22Rv1 (cell line): Measurements from ENCODE around the gene POLR3A.

Experiments used
- ZFX ChIP-seq: fragments of 450-650 bp; IDR thresholded peaks from 2 replicates; pipeline ENCODE4 v1.6.1; 2017; ENCODE audit warnings: antibody characterized with exemption, borderline replicate concordance
- TF ChIP-seq, protein P1 (sequence below): fragments of 450-650 bp; IDR thresholded peaks from 2 replicates; pipeline ENCODE4 v1.5.1; 2017; ENCODE audit warnings: mild to moderate bottlenecking

DNA sequence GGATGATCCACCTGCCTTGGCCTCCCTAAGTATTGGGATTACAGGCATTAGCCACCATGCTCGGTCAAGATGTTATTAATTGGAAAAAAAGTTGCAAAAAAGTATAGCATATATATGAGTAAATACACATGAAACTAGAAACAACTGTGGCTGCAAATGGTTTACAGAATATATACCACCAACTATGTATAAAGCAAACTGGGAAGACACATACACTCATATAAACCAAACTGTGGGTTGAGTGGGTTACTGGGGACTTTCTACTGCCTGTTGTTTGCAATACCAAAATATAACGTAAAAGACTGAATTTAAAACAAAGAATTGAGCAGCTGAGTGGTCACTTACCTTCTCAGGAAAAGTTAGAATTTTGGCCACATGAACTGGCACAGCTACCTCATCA, 8.1 kb downstream of the POLR3A start:
- TF ChIP-seq, protein P1, sequence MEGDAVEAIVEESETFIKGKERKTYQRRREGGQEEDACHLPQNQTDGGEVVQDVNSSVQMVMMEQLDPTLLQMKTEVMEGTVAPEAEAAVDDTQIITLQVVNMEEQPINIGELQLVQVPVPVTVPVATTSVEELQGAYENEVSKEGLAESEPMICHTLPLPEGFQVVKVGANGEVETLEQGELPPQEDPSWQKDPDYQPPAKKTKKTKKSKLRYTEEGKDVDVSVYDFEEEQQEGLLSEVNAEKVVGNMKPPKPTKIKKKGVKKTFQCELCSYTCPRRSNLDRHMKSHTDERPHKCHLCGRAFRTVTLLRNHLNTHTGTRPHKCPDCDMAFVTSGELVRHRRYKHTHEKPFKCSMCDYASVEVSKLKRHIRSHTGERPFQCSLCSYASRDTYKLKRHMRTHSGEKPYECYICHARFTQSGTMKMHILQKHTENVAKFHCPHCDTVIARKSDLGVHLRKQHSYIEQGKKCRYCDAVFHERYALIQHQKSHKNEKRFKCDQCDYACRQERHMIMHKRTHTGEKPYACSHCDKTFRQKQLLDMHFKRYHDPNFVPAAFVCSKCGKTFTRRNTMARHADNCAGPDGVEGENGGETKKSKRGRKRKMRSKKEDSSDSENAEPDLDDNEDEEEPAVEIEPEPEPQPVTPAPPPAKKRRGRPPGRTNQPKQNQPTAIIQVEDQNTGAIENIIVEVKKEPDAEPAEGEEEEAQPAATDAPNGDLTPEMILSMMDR, result no peak
- no peak for TF ChIP-seq ZFX
